Breast epithelium (tissue), 4 donors: ENCODE results near the gene TWIST1. TPM values are rescaled to one million over a fixed set of nuclear protein-coding genes. Genes with fewer than 3 reads are reported as not detected.

ENCODE experiments used
- DNase-seq, 2 donors: peaks; one replicate each; pipeline ENCODE4 v3.0.0-alpha.2; 2019; ENCODE audit warnings: low spot score in 2 of 2
- H3K27ac ChIP-seq, 2 donors: fragments of 200-600 bp; sonication (generic) in 1 of 2; one replicate each; pipeline ENCODE4 v1.5.1; 2016 to 2019; ENCODE audit warnings: mild to moderate bottlenecking in 1 of 2
- H3K27me3 ChIP-seq, 2 donors: fragments of 200-600 bp; sonication (generic) in 1 of 2; one replicate each; pipeline versions ENCODE4 v1.5.1 to v1.6.0; 2017 to 2019; ENCODE audit warnings: control low read depth in 1 of 2, mild to moderate bottlenecking in 1 of 2
- H3K36me3 ChIP-seq: fragments of 200-600 bp; one replicate; pipeline ENCODE4 v1.5.1; 2019
- H3K4me1 ChIP-seq, 2 donors: fragments of 200-600 bp; sonication (generic); one replicate each; pipeline ENCODE4 v1.5.1; 2016 to 2019; ENCODE audit warnings: control low read depth in 1 of 2
- H3K4me3 ChIP-seq, 3 donors: fragments of 200-600 bp; sonication (generic); 1 replicate in 2 of 3; 2 replicates in 1 of 3; pipeline ENCODE4 v1.5.1; 2016 to 2019; ENCODE audit warnings: mild to moderate bottlenecking in 3 of 3, moderate library complexity in 2 of 3
- H3K9me3 ChIP-seq, 2 donors: fragments of 200-600 bp; sonication (generic) in 1 of 2; one replicate each; pipeline ENCODE4 v1.5.1; 2016 to 2019; ENCODE audit warnings: control low read depth in 1 of 2
- POLR2A ChIP-seq: fragments of 450-650 bp; IDR thresholded peaks from one replicate; pipeline ENCODE4 v1.6.1; 2016; ENCODE audit warnings: antibody characterized with exemption, mild to moderate bottlenecking, moderate library complexity
- POLR2AphosphoS5 ChIP-seq, 3 donors: sonication (generic); formaldehyde crosslinking; IDR thresholded peaks; one replicate each; pipeline ENCODE4 v1.6.1; 2017; ENCODE audit warnings: antibody characterized with exemption in 3 of 3
- intact Hi-C: fragments of 100-400 bp; cut with DNase I; formaldehyde crosslinking; loops from one replicate; pipeline ENCODE4 v1.15.1; 2023; ENCODE audit warnings: low total_unique reads
- total RNA-seq, 3 donors: library from RNA; depleted of rRNA; stranded (reverse); fragments of >200 nt; gene quantifications; one replicate each; pipeline ENCODE4 v1.1.0, GENCODE V29; 2016
- TF ChIP-seq, protein P1 (sequence below), 3 donors: fragments of 450-650 bp; IDR thresholded peaks; one replicate each; pipeline ENCODE4 v1.5.1; 2016 to 2017; ENCODE audit warnings: antibody characterized with exemption in 3 of 3, mild to moderate bottlenecking in 3 of 3, moderate library complexity in 3 of 3

The TWIST1 gene
- total RNA-seq, 3 donors from 2014 or later = 7.2 to 99.5 (median 60.0) TPM

- no peak overlapping the region for H3K4me3 ChIP-seq
- no peaks in the 10 kb centered on the region for H3K36me3 ChIP-seq
- H3K9me3 ChIP-seq = no peaks in the 10 kb centered on the region
- H3K27ac ChIP-seq = no peak overlapping the region
- intact Hi-C loops = no loop called here
- no peak for DNase-seq
- peaks cover 0 to 5% of the 10 kb centered on the region in 2 donors for H3K27me3 ChIP-seq
- H3K4me1 ChIP-seq = no peaks in the 10 kb centered on the region
- TF ChIP-seq POLR2AphosphoS5 (IDR thresholded peaks at IDR 0.05) = no peak
- TF ChIP-seq, protein P1, sequence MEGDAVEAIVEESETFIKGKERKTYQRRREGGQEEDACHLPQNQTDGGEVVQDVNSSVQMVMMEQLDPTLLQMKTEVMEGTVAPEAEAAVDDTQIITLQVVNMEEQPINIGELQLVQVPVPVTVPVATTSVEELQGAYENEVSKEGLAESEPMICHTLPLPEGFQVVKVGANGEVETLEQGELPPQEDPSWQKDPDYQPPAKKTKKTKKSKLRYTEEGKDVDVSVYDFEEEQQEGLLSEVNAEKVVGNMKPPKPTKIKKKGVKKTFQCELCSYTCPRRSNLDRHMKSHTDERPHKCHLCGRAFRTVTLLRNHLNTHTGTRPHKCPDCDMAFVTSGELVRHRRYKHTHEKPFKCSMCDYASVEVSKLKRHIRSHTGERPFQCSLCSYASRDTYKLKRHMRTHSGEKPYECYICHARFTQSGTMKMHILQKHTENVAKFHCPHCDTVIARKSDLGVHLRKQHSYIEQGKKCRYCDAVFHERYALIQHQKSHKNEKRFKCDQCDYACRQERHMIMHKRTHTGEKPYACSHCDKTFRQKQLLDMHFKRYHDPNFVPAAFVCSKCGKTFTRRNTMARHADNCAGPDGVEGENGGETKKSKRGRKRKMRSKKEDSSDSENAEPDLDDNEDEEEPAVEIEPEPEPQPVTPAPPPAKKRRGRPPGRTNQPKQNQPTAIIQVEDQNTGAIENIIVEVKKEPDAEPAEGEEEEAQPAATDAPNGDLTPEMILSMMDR (IDR thresholded peaks at IDR 0.05) = no peak
- no peak for TF ChIP-seq POLR2A
Measured at GRCh38 chr7:19094598-19095352, 22.7 kb downstream of the TWIST1 start.

GRCh38 chr7:19094138-19094537 is 23.3 kb downstream of the TWIST1 start:
- DNase-seq = no peak
- no peaks in the 10 kb centered on the region for H3K4me1 ChIP-seq
- TF ChIP-seq POLR2A = no peak
- TF ChIP-seq, protein P1 (IDR thresholded peaks at IDR 0.05) = no peak
- no peak for TF ChIP-seq POLR2AphosphoS5 (IDR thresholded peaks at IDR 0.05)
- no peak overlapping the region for H3K27ac ChIP-seq
- H3K36me3 ChIP-seq = no peaks in the 10 kb centered on the region
- peaks cover 0 to 5% of the 10 kb centered on the region in 2 donors for H3K27me3 ChIP-seq
- no peak overlapping the region for H3K4me3 ChIP-seq
- intact Hi-C loops = no loop called here
- no peaks in the 10 kb centered on the region for H3K9me3 ChIP-seq

DNA sequence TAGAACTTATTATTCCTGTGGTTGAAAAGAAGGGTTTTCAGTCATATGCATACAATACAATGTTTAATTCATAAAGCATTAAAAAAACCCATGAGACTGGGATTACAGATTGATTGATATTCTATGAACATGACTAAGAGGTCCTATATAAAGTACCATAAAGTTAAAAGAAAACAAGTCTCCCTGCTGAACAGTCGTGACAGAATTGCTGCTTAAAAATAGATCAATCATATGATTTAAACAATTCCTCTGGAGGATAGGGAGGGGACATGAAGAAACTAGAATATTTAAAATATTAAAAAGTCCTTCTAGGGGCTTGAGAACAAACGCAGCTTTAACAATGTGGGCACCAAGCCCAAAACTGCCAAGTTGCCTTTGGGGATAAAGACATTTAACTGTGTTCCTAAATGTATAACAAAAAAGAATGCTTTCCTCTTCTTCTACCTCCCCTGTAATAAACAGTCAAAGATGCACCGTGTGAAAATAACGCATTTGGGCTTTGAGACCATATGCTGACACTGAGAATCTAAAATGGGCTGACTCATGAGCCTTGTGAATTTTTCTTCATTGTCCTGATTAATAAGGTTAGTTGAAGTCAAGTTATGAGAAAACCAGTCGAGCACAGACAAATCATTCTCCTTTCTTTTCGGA is 25.8 kb downstream of the TWIST1 start:
- H3K4me3 ChIP-seq = no peak overlapping the region
- H3K4me1 ChIP-seq = no peaks in the 10 kb centered on the region
- TF ChIP-seq, protein P1 (IDR thresholded peaks at IDR 0.05) = no peak
- no peak for TF ChIP-seq POLR2A
- TF ChIP-seq POLR2AphosphoS5 (IDR thresholded peaks at IDR 0.05) = no peak
- no peak overlapping the region for H3K27ac ChIP-seq
- intact Hi-C loops = no loop called here
- H3K9me3 ChIP-seq = no peaks in the 10 kb centered on the region
- H3K36me3 ChIP-seq = no peaks in the 10 kb centered on the region
- peaks cover 0 to 5% of the 10 kb centered on the region in 2 donors for H3K27me3 ChIP-seq
- no peak for DNase-seq

DNA sequence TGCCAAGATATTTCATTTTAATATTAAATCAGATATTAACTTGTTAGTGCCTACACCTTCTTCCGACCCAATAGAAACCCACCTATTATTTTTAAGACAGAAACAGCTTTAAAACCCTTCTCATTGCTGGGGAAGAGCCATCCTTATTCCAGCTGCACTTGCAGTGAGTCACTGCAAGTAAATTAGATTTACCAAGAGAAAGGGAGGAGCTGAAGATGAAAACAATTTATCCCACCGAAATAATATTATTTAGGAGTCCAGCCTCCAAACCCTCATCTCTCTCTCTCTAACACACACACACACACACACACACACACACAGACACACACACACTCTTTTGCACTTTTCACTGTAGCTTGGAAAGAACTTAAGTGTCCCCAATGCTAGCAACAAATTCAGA is 26.9 kb downstream of the TWIST1 start:
- H3K9me3 ChIP-seq = no peaks in the 10 kb centered on the region
- no peak overlapping the region for H3K27ac ChIP-seq
- TF ChIP-seq POLR2AphosphoS5 (IDR thresholded peaks at IDR 0.05) = no peak
- no peak for TF ChIP-seq POLR2A
- TF ChIP-seq, protein P1 (IDR thresholded peaks at IDR 0.05) = no peak
- H3K4me3 ChIP-seq = no peak overlapping the region
- no peaks in the 10 kb centered on the region for H3K36me3 ChIP-seq
- no peak for DNase-seq
- peaks cover 0 to 4% of the 10 kb centered on the region in 2 donors for H3K27me3 ChIP-seq
- no peaks in the 10 kb centered on the region for H3K4me1 ChIP-seq
- intact Hi-C loops = no loop called here

DNA sequence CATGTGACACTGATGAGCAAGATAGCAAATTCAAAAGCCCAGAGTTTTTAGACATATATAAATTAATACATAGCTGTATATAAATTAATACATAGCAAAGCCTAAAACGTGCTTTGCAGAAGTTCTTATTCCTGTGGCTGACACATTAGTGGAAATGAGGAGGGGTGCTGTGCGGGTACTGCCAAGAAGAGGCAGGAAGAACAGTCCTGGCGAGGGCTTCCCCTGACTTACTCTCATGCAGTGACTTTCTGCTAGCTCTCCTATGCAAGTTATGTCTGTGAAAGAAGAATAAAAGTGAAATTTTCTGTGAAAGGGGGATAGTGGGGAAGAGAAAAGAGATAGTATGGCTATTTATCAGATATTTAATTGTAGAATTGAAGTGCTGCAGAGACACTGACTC is 27.6 kb downstream of the TWIST1 start:
- Histone ChIP-seq H3K4me3 (no peak overlapping the region), H3K9me3 (no peaks in the 10 kb centered on the region), H3K27ac (no peak overlapping the region), H3K4me1 (no peaks in the 10 kb centered on the region), H3K36me3 (no peaks in the 10 kb centered on the region), H3K27me3 (no peaks in the 10 kb centered on the region)
- intact Hi-C loops = no loop called here
- no peak for DNase-seq
- TF ChIP-seq POLR2AphosphoS5 (IDR thresholded peaks at IDR 0.05) (no peak), POLR2A (no peak)
- TF ChIP-seq, protein P1 (IDR thresholded peaks at IDR 0.05) = no peak
